ENCODE measurements around the gene CDH26. TPM values are rescaled to one million over a fixed set of nuclear protein-coding genes. Genes with fewer than 3 reads are reported as not detected.

The CDH26 gene
- total and polyA plus RNA-seq, 2 donors (not counting 3 experiments of a cell fraction or from before 2014, with no cell fraction given) = 0.01 TPM; not detected in 1

- H2AFZ ChIP-seq (ENCODE audit: low read depth, low read length) = no peak overlapping the region
- no peaks in the 10 kb centered on the region for H4K20me1 ChIP-seq (replicated peaks; ENCODE audit: control insufficient read depth, extremely low read depth, insufficient read depth, low read length)
- no peak overlapping the region for H3K4me3 ChIP-seq (replicated peaks in 1 of 3; ENCODE audit: insufficient read depth in 1 of 3, low read depth in 1 of 3, low read length in 3 of 3)
- H3K27ac ChIP-seq (ENCODE audit: insufficient read depth, low read depth, low read length) = no peak overlapping the region
- FAIRE-seq (no peak), DNase-seq (ENCODE audit: low read depth, low spot score) (no peak)
- H3K9me3 ChIP-seq (replicated peaks; ENCODE audit: control insufficient read depth, insufficient read depth, low read length) = no peaks in the 10 kb centered on the region
- CTCF ChIA-PET = interaction anchor here (0.8 to 1.8 kb wide), 3 partner anchors 11 to 30 kb away, joined by 3 to 4 read pairs (median 3); partner anchors contain the start of genes FAM217B and PPP1R3D
- BruUV-seq (replicated peaks) = no TSS peak
- no peaks in the 10 kb centered on the region for H3K9me1 ChIP-seq (replicated peaks; ENCODE audit: control insufficient read depth, extremely low read depth, insufficient read depth, low read length)
- intact Hi-C loops (cut with micrococcal nuclease) = no loop called here
- no peak overlapping the region for H3K9ac ChIP-seq (replicated peaks; ENCODE audit: extremely low read depth, insufficient read depth, low read length)
- peaks cover 3 to 19% of the 10 kb centered on the region in 2 experiments for H3K27me3 ChIP-seq (ENCODE audit: control insufficient read depth in 2 of 2, insufficient read depth in 2 of 2, low read length in 2 of 2)
- no peaks in the 10 kb centered on the region for H3K4me1 ChIP-seq (ENCODE audit: control insufficient read depth, extremely low read depth, insufficient read depth, low read length)
- POLR2A ChIA-PET = no interaction called here
- TF ChIP-seq POLR2A (IDR thresholded peaks at IDR 0.05; ENCODE audit: low read depth, low read length) (no peak), EZH2 (IDR thresholded peaks at IDR 0.05; ENCODE audit: borderline replicate concordance, low read depth, low read length, severe bottlenecking) (no peak), POLR2AphosphoS5 (IDR thresholded peaks at IDR 0.05; ENCODE audit: insufficient read depth, low read depth, low read length) (no peak)
- dilution Hi-C loops (cut with MboI; ENCODE audit: extremely low pct_ligation_motif_present, low sequenced_read_pairs) = no loop called here
- no peaks in the 10 kb centered on the region for H3K79me2 ChIP-seq (ENCODE audit: control insufficient read depth, insufficient read depth, low read length)
- H3K4me2 ChIP-seq (ENCODE audit: insufficient read depth, low read length) = no peak overlapping the region
- no peaks in the 10 kb centered on the region for H3K36me3 ChIP-seq (ENCODE audit: control insufficient read depth in 2 of 2, extremely low read depth in 1 of 2, insufficient read depth in 2 of 2, low read length in 2 of 2)
Observed at GRCh38 chr20:59925899-59926298, 32.3 kb upstream of the CDH26 start.

GRCh38 chr20:59931511-59932312 lies 26.5 kb upstream of the CDH26 start:
- POLR2A ChIA-PET = no interaction called here
- H3K4me1 ChIP-seq (ENCODE audit: control insufficient read depth, extremely low read depth, insufficient read depth, low read length) = peaks cover 3% of the 10 kb centered on the region
- BruUV-seq (replicated peaks) = no TSS peak
- no peaks in the 10 kb centered on the region for H3K79me2 ChIP-seq (ENCODE audit: control insufficient read depth, insufficient read depth, low read length)
- no peak for DNase-seq (ENCODE audit: low read depth, low spot score)
- intact Hi-C loops (cut with micrococcal nuclease) = no loop called here
- H3K4me3 ChIP-seq (replicated peaks in 1 of 3; ENCODE audit: insufficient read depth in 1 of 3, low read depth in 1 of 3, low read length in 3 of 3) = no peak overlapping the region
- no peaks in the 10 kb centered on the region for H4K20me1 ChIP-seq (replicated peaks; ENCODE audit: control insufficient read depth, extremely low read depth, insufficient read depth, low read length)
- CTCF ChIA-PET = interaction anchor here (1.1 to 1.6 kb wide), 2 partner anchors 8 to 32 kb away, joined by 3 to 4 read pairs; partner anchors contain the start of genes FAM217B and PPP1R3D
- H3K4me2 ChIP-seq (ENCODE audit: insufficient read depth, low read length) = no peak overlapping the region
- no peaks in the 10 kb centered on the region for H3K9me1 ChIP-seq (replicated peaks; ENCODE audit: control insufficient read depth, extremely low read depth, insufficient read depth, low read length)
- no peak overlapping the region for H3K27ac ChIP-seq (ENCODE audit: insufficient read depth, low read depth, low read length)
- no peak overlapping the region for H3K9ac ChIP-seq (replicated peaks; ENCODE audit: extremely low read depth, insufficient read depth, low read length)
- H3K9me3 ChIP-seq (replicated peaks; ENCODE audit: control insufficient read depth, insufficient read depth, low read length) = no peaks in the 10 kb centered on the region
- no peak for FAIRE-seq
- peaks cover 5 to 10% of the 10 kb centered on the region in 2 experiments for H3K27me3 ChIP-seq (ENCODE audit: control insufficient read depth in 2 of 2, insufficient read depth in 2 of 2, low read length in 2 of 2)
- TF ChIP-seq POLR2AphosphoS5 (IDR thresholded peaks at IDR 0.05; ENCODE audit: insufficient read depth, low read depth, low read length) (no peak), POLR2A (IDR thresholded peaks at IDR 0.05; ENCODE audit: low read depth, low read length) (no peak), CTCF (IDR thresholded peaks at IDR 0.05; ENCODE audit: extremely low read depth in 1 of 2, insufficient read depth in 1 of 2, low read depth in 1 of 2, low read length in 2 of 2) (no peak), FOS (IDR thresholded peaks at IDR 0.05; ENCODE audit: borderline replicate concordance, insufficient read depth, low read length) (no peak), MYC (IDR thresholded peaks at IDR 0.05; ENCODE audit: low read depth, low read length) (no peak), JUN (IDR thresholded peaks at IDR 0.05; ENCODE audit: borderline replicate concordance, insufficient read depth, insufficient read length, low read depth) (no peak), MAX (IDR thresholded peaks at IDR 0.05; ENCODE audit: insufficient read depth, insufficient read length) (no peak), EZH2 (IDR thresholded peaks at IDR 0.05; ENCODE audit: borderline replicate concordance, low read depth, low read length, severe bottlenecking) (no peak), GATA2 (IDR thresholded peaks at IDR 0.05; ENCODE audit: insufficient read depth, insufficient read length, low read depth, low read length) (no peak)
- H2AFZ ChIP-seq (ENCODE audit: low read depth, low read length) = no peak overlapping the region
- no peaks in the 10 kb centered on the region for H3K36me3 ChIP-seq (ENCODE audit: control insufficient read depth in 2 of 2, extremely low read depth in 1 of 2, insufficient read depth in 2 of 2, low read length in 2 of 2)
- dilution Hi-C loops (cut with MboI; ENCODE audit: extremely low pct_ligation_motif_present, low sequenced_read_pairs) = no loop called here

Data from endothelial cell of umbilical vein (primary cell).